OCI-LY3 (cell line): Measurements from ENCODE around the gene KLK14.

Experiments used
- H2AFZ ChIP-seq: fragments of 200-600, 300-600 bp; shearing (Covaris generic); 2 replicates; pipeline ENCODE4 v1.6.0; 2014; ENCODE audit warnings: antibody characterized with exemption, low read depth, low read length
- H3K27ac ChIP-seq: fragments of 200-600, 300-600 bp; sonication (generic); 2 replicates; pipeline ENCODE4 v1.5.1; 2014; ENCODE audit warnings: mild to moderate bottlenecking, low read length, moderate library complexity, mixed read lengths
- H3K27me3 ChIP-seq: fragments of 200-600, 300-600 bp; sonication (generic); 2 replicates; pipeline ENCODE4 v1.6.1; 2014; ENCODE audit warnings: low read depth, low read length, mixed read lengths
- H3K36me3 ChIP-seq: fragments of 200-600, 300-600 bp; sonication (generic); replicated peaks from 2 replicates; pipeline ENCODE3; 2014; ENCODE audit warnings: low read depth, low read length, mixed read lengths
- H3K4me1 ChIP-seq: fragments of 300-600, 200-600 bp; sonication (generic); 2 replicates; pipeline ENCODE4 v1.6.1; 2014; ENCODE audit warnings: low read length, mixed read lengths
- H3K4me2 ChIP-seq: fragments of 200-600, 300-600 bp; sonication (generic); 2 replicates; pipeline ENCODE4 v1.6.1; 2014; ENCODE audit warnings: low read length, mixed read lengths
- H3K4me3 ChIP-seq: fragments of 300-600, 200-600 bp; sonication (generic); 2 replicates; pipeline ENCODE4 v1.5.1; 2014; ENCODE audit warnings: antibody characterized with exemption, mild to moderate bottlenecking, low read length, moderate library complexity
- H3K79me2 ChIP-seq: fragments of 300-600, 200-600 bp; shearing (Covaris generic); 2 replicates; pipeline ENCODE4 v1.6.1; 2014; ENCODE audit warnings: mild to moderate bottlenecking, low read length, mixed read lengths
- H3K9ac ChIP-seq: fragments of 300-600, 200-600 bp; shearing (Covaris generic); 2 replicates; pipeline ENCODE4 v1.6.0; 2014; ENCODE audit warnings: mild to moderate bottlenecking, low read length, moderate library complexity
- H3K9me3 ChIP-seq: fragments of 200-600, 300-600 bp; shearing (Covaris generic); 2 replicates; pipeline ENCODE4 v1.6.1; 2014; ENCODE audit warnings: low read length, mixed read lengths; ENCODE audit not compliant: insufficient read depth
- H4K20me1 ChIP-seq: fragments of 200-600, 300-600 bp; sonication (generic); 2 replicates; pipeline ENCODE4 v1.6.1; 2016; ENCODE audit warnings: low read length, mixed read lengths; ENCODE audit not compliant: insufficient read depth
- EZH2phosphoT487 ChIP-seq: fragments of 200-600 bp; shearing (Covaris generic); IDR thresholded peaks from 2 replicates; pipeline ENCODE4 v1.6.1; 2018; ENCODE audit warnings: antibody characterized with exemption, mixed run types, low read depth
- TF ChIP-seq, protein P1 (sequence below): fragments of 200-600, 300-600 bp; sonication (generic); IDR thresholded peaks from 2 replicates; pipeline ENCODE4 v1.5.1; 2014; ENCODE audit warnings: antibody characterized with exemption, low read length, low read depth

Gene KLK14

DNA sequence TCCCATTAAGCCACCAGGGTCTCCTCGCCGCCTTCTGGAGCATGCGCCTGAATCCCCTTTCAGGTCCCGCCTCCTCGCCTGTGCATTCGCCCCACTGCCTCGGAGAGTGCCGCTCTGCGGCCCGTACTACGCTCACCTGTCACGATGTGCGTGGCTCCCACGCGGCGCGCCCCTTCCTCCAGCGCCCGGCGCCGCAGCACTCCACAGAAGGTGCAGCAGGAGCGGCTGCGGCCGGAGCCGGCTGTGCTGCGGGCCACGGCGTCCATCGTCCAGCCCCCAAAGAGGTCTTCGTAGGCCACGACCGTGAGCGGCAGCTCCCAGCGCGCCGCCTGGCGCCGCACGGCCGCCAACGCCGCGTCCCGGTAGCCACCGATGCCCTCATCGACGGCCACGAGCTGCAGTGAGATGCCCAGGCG is 21.2 kb upstream of the KLK14 start:
- no peak overlapping the region for H3K4me3 ChIP-seq
- peaks cover 21% of the 10 kb centered on the region for H3K36me3 ChIP-seq
- H2AFZ ChIP-seq: no peak overlapping the region
- no peaks in the 10 kb centered on the region for H3K9me3 ChIP-seq
- peaks cover 10% of the 10 kb centered on the region for H3K4me1 ChIP-seq
- no peak for TF ChIP-seq EZH2phosphoT487
- TF ChIP-seq, protein P1, sequence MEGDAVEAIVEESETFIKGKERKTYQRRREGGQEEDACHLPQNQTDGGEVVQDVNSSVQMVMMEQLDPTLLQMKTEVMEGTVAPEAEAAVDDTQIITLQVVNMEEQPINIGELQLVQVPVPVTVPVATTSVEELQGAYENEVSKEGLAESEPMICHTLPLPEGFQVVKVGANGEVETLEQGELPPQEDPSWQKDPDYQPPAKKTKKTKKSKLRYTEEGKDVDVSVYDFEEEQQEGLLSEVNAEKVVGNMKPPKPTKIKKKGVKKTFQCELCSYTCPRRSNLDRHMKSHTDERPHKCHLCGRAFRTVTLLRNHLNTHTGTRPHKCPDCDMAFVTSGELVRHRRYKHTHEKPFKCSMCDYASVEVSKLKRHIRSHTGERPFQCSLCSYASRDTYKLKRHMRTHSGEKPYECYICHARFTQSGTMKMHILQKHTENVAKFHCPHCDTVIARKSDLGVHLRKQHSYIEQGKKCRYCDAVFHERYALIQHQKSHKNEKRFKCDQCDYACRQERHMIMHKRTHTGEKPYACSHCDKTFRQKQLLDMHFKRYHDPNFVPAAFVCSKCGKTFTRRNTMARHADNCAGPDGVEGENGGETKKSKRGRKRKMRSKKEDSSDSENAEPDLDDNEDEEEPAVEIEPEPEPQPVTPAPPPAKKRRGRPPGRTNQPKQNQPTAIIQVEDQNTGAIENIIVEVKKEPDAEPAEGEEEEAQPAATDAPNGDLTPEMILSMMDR: no peak
- H4K20me1 ChIP-seq: 0 out of 2 replicates have a peak, but pooled peaks cover 5% of the 10 kb centered on the region
- H3K4me2 ChIP-seq: no peak overlapping the region
- no peak overlapping the region for H3K9ac ChIP-seq
- peaks cover 40% of the 10 kb centered on the region for H3K79me2 ChIP-seq
- H3K27ac ChIP-seq: no peak overlapping the region
- no peaks in the 10 kb centered on the region for H3K27me3 ChIP-seq

DNA sequence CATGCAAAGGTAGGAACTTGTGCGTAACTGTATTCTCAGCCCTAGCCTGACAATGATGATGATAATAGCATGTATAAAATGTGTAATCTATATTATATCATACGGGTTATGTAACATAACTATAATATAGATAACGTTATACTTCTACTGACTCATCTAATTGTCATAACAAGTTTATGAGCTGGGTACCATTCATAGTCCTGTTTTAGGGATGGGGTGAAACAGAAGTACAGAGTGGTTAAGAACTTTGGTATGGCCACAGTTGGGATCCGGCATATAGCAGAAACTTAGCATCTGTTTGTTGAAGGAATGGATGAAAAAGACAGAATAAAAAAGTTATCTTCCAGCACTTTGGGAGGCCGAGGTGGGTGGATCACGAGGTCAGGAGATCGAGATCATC is 20.3 kb upstream of the KLK14 start:
- Histone ChIP-seq H2AFZ (no peak overlapping the region), H3K4me3 (no peak overlapping the region), H3K9me3 (no peaks in the 10 kb centered on the region), H3K79me2 (peaks cover 39% of the 10 kb centered on the region), H4K20me1 (0 out of 2 replicates have a peak, but pooled peaks cover 5% of the 10 kb centered on the region), H3K9ac (no peak overlapping the region), H3K36me3 (peaks cover 21% of the 10 kb centered on the region), H3K4me1 (peaks cover 7% of the 10 kb centered on the region), H3K27me3 (no peaks in the 10 kb centered on the region), H3K27ac (no peak overlapping the region), H3K4me2 (no peak overlapping the region)
- TF ChIP-seq EZH2phosphoT487: no peak
- TF ChIP-seq, protein P1: no peak

DNA sequence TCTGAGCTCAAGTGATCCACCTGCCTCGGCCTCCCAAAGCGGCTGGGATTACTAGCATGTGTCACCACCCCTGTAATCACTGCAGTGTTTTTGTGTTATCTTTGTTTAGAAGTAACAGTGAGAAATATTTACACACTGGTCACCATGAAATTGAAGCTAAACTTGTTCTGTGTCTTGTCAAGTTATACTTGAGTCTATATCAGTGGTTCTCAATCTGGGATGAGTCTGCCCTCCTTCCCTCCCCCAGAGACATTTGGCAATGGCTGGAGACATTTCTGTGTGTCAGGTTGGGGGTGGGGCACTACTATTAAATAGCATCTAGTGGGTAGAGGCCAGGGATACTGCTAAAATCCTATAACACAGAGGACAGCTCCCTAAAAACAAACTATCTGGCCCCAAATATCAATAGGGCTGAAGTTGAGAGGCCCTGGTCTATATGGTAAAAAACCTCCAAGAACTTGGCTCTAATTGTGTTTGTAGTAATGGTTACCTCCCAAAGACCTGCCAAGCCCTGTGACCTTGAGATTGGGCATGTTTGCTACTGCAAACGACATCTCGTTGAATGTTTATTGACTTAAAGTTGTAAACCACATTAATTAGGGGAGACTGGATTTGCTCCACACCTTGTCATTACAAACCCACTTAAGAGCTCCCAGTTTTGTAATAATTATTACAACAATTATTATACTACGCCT is 18.6 kb upstream of the KLK14 start:
- TF ChIP-seq, protein P1: no peak
- TF ChIP-seq EZH2phosphoT487: no peak
- Histone ChIP-seq H3K9me3 (no peaks in the 10 kb centered on the region), H3K79me2 (peaks cover 25% of the 10 kb centered on the region), H3K4me1 (no peaks in the 10 kb centered on the region), H3K4me2 (no peak overlapping the region), H2AFZ (no peak overlapping the region), H3K27me3 (no peaks in the 10 kb centered on the region), H4K20me1 (peaks cover 14% of the 10 kb centered on the region), H3K9ac (no peak overlapping the region), H3K36me3 (peaks cover 29% of the 10 kb centered on the region), H3K27ac (no peak overlapping the region), H3K4me3 (no peak overlapping the region)

DNA sequence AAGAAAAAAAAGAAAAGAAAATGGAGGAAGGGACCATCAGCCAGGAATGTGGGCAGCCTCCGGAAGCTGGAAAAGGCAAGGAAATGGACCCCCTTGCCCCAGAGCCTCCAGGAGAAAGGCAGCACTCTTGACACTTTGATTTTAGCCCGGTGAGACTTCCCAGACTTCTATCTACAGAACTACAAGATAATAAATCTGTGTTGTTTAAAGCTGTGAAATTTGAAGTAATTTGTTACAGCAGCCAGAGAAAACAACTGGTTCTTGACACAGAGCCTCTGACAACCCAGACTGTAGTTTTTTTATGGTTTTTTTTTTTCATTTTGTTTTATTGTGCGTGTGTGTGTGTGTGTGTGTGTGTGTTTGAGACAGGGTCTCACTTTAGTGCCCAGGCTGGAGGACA is 17.9 kb upstream of the KLK14 start:
- Histone ChIP-seq H3K4me2 (no peak overlapping the region), H2AFZ (no peak overlapping the region), H4K20me1 (peaks cover 17% of the 10 kb centered on the region), H3K27ac (no peak overlapping the region), H3K4me1 (no peaks in the 10 kb centered on the region), H3K9ac (no peak overlapping the region), H3K36me3 (peaks cover 29% of the 10 kb centered on the region), H3K4me3 (no peak overlapping the region), H3K27me3 (no peaks in the 10 kb centered on the region), H3K79me2 (peaks cover 18% of the 10 kb centered on the region), H3K9me3 (no peaks in the 10 kb centered on the region)
- TF ChIP-seq, protein P1: no peak
- no peak for TF ChIP-seq EZH2phosphoT487
